ENCODE results near the gene DDX59. TPM values are rescaled to one million over a fixed set of nuclear protein-coding genes. Genes with fewer than 3 reads are reported as not detected.

DDX59 gene
- total and polyA plus RNA-seq, 4 donors = 20.9 to 28.7 (median 23.1) TPM

DNA sequence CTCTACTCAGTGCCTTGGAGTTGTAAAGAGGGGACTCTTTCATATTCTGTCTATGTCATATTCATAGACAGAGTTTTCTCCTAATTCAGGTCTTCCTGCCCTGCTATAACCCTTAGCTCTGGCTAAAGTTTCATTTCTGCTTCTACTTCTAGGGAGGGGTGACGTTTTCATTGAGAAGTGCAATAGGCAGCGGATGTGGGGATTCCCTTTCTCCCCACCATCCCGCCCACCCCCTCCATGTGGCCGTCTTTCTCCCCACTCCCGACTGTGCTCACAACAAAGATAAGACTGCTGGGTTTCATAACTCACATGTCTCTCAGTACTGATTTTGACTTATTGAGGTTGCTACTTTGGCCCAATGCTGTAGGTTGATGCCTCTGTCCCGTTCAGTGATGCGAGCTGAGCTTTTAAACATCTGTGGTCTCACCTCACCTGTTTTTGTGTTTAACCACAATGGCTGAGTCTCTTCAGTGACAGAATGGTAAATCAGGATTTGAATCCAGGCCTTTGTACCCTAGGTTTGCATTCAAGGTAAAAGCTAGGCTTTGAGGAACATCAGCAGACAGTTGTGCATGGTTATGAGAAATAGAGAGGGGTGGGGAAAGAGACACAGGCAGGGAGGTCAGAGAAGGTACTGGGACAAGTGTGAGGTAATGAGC, 41.4 kb downstream of the DDX59 start:
- Histone ChIP-seq H3K4me3 (ENCODE audit: low read length in 2 of 2) (no peak overlapping the region), H3K27me3 (ENCODE audit: control insufficient read depth in 1 of 2, insufficient read depth in 2 of 2, low read length in 1 of 2) (no peaks in the 10 kb centered on the region), H3K4me1 (ENCODE audit: control insufficient read depth in 1 of 2, insufficient read depth in 2 of 2, low read length in 2 of 2) (no peaks in the 10 kb centered on the region), H3K36me3 (ENCODE audit: control insufficient read depth in 1 of 2, insufficient read depth in 2 of 2, low read length in 1 of 2) (no peaks in the 10 kb centered on the region), H3K27ac (ENCODE audit: low read depth in 1 of 2, low read length in 2 of 2) (no peak overlapping the region), H3K9me3 (ENCODE audit: control insufficient read depth, low read length) (no peaks in the 10 kb centered on the region)
- no peak for DNase-seq
- whole genome bisulfite sequencing, 2 donors = 75 to 78% methylated on average over 7 of the region's 7 CpGs
- ATAC-seq (ENCODE audit: low FRiP score) = no peak
- intact Hi-C loops (cut with DNase I) = loop anchor here (10.0 kb wide), 2 partner anchors 206 to 486 kb away; partner anchors contain the start of gene CACNA1S (in 1 of the 2)

DNA sequence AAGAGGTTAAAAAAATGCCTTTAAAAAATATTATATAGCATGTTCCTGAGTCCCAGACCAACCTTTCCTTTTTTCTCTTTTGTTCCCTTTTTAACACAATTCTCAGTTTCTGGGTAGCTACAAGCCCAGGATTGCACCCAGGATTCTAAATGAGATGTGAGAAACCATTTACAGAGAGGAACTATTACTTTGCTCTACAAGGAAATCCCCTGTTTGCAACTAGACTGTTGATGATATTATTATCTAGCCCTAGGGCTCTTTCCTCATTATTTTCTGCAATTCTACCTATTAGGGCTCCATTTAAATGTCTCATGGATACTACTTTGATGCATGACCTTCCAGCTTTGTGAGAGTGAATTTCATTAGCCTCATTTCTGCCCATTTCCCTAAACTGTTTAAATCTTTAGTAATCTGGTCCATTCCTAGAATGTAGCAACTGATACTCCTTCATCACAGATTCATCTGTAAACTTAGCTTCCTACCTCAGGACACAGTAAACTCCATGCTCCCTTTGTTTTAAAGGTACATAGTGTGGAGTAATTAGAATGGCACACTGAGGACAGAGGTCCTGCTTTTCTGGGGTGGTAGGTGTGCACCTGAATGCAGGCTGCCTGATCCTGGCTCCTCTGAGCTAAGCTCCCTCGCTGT, 42.0 kb downstream of the DDX59 start:
- ATAC-seq (ENCODE audit: low FRiP score) (no peak), DNase-seq (no peak)
- no peaks in the 10 kb centered on the region for H3K27me3 ChIP-seq (ENCODE audit: control insufficient read depth in 1 of 2, insufficient read depth in 2 of 2, low read length in 1 of 2)
- H3K9me3 ChIP-seq (ENCODE audit: control insufficient read depth, low read length) = no peaks in the 10 kb centered on the region
- H3K36me3 ChIP-seq (ENCODE audit: control insufficient read depth in 1 of 2, insufficient read depth in 2 of 2, low read length in 1 of 2) = no peaks in the 10 kb centered on the region
- 90 to 92% methylated on average over 1 of the region's 1 CpG for WGBS, 2 donors
- no peaks in the 10 kb centered on the region for H3K4me1 ChIP-seq (ENCODE audit: control insufficient read depth in 1 of 2, insufficient read depth in 2 of 2, low read length in 2 of 2)
- intact Hi-C loops (cut with DNase I) = loop anchor here (10.0 kb wide), 2 partner anchors 207 to 487 kb away; partner anchors contain the start of gene CACNA1S (in 1 of the 2)
- H3K4me3 ChIP-seq (ENCODE audit: low read length in 2 of 2) = no peak overlapping the region
- H3K27ac ChIP-seq (ENCODE audit: low read depth in 1 of 2, low read length in 2 of 2) = no peak overlapping the region

DNA sequence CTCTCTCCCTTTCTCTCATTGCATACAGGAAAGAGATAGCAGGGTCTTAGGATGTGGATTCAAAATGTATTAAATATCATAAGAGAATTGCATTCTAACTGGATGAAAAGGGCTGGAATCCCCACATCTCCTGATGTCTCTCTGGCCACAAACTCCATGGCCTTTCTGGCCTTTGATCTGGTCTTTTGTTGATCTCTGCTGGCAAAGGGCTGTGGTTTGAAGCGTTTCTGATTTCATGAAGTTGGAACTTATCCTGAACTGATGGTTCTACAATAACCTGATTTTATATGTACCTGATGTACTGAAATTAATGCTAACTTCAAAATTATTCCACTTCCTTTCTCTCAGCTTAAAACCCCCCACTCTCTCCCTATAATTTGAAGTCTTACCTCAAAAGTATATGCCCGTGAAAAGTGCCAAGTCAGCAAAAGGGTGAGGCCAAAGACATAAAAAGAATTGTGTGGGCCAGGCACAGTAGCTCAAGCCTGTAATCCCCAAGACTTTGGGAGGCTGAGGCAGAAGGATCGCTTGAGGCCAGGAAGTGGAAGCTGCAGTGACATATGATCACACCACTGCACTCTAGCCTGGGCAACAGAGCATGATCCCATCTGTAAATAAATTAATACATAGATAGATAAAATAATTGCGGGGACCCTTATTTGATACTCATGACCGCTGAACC, 42.7 kb downstream of the DDX59 start:
- intact Hi-C loops (cut with DNase I) = loop anchor here (10.0 kb wide), 2 partner anchors 208 to 488 kb away; partner anchors contain the start of gene CACNA1S (in 1 of the 2)
- no peak for ATAC-seq (ENCODE audit: low FRiP score)
- DNase-seq = no peak
- Histone ChIP-seq H3K4me1 (ENCODE audit: control insufficient read depth in 1 of 2, insufficient read depth in 2 of 2, low read length in 2 of 2) (no peaks in the 10 kb centered on the region), H3K36me3 (ENCODE audit: control insufficient read depth in 1 of 2, insufficient read depth in 2 of 2, low read length in 1 of 2) (no peaks in the 10 kb centered on the region), H3K4me3 (ENCODE audit: low read length in 2 of 2) (no peak overlapping the region), H3K27me3 (ENCODE audit: control insufficient read depth in 1 of 2, insufficient read depth in 2 of 2, low read length in 1 of 2) (no peaks in the 10 kb centered on the region), H3K9me3 (ENCODE audit: control insufficient read depth, low read length) (no peaks in the 10 kb centered on the region), H3K27ac (ENCODE audit: low read depth in 1 of 2, low read length in 2 of 2) (no peak overlapping the region)
- WGBS, 2 donors = 66 to 75% methylated on average over 5 of the region's 5 CpGs

DNA sequence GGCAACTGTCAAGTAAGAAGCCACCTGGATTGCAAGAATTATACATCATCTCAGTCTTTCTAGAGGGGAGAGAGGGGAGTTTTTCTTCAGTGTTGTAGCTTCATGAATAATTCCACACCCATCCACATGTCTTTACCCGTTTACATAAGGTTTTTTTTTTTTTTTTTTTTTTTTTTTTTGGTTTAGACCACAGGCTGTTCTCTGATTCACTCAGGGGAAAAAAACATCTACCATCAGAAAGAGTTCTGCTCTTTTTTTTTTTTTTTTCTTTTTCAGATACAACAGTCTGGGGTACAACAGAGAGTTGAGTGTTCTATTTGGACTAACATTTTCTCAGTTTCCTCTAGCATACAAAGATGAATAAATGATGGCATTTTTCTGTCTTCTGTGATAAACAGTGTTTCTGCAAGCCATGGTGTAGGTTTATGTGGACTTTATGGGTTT, 44.3 kb downstream of the DDX59 start:
- Histone ChIP-seq H3K27me3 (ENCODE audit: control insufficient read depth in 1 of 2, insufficient read depth in 2 of 2, low read length in 1 of 2) (no peaks in the 10 kb centered on the region), H3K4me3 (ENCODE audit: low read length in 2 of 2) (no peak overlapping the region), H3K27ac (ENCODE audit: low read depth in 1 of 2, low read length in 2 of 2) (no peak overlapping the region), H3K36me3 (ENCODE audit: control insufficient read depth in 1 of 2, insufficient read depth in 2 of 2, low read length in 1 of 2) (no peaks in the 10 kb centered on the region), H3K9me3 (ENCODE audit: control insufficient read depth, low read length) (no peaks in the 10 kb centered on the region), H3K4me1 (ENCODE audit: control insufficient read depth in 1 of 2, insufficient read depth in 2 of 2, low read length in 2 of 2) (no peaks in the 10 kb centered on the region)
- DNase-seq = no peak
- intact Hi-C loops (cut with DNase I) = loop anchor here (10.0 kb wide), 2 partner anchors 209 to 489 kb away; partner anchors contain the start of gene CACNA1S (in 1 of the 2)
- 13 to 29% methylated on average over 1 of the region's 1 CpG for WGBS, 2 donors
- no peak for ATAC-seq (ENCODE audit: low FRiP score)

DNA sequence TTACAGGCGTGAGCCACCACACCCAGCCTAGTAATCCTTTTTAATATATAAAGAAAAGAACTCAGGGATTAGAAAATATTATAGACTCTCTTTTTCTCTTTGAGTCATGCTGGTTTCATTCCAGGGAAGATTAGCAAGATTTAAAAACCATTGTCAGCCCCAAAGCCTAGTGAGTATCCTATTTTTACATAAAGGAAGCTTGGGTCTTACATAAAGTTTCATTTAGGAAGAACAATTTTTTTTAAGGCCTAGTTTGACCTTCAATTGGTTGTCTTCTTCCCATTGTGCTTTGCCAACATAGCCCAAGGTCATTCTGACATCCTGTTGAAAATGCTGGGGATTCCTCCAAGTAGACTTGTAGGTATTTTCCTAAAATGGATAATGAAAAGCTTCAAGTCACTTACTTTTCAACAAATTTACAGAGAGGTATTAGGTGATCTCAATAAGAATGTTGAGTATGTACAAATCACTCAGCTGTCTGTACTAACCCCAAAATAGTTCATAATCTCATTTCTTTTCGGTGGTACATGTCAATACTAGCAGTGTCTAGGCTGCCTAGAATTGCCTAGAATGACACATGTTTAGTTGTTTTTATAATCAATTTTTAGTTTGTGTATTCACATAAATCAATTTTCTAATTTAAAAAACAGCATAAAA, 44.9 kb downstream of the DDX59 start:
- 78 to 85% methylated on average over 2 of the region's 2 CpGs for WGBS, 2 donors
- H3K4me1 ChIP-seq (ENCODE audit: control insufficient read depth in 1 of 2, insufficient read depth in 2 of 2, low read length in 2 of 2) = no peaks in the 10 kb centered on the region
- intact Hi-C loops (cut with DNase I) = loop anchor here (5.0 to 10.0 kb wide), 4 partner anchors 42 to 490 kb away; partner anchors contain the start of genes DDX59 (in 2 of the 2), CACNA1S (in 1 of the 2) and CAMSAP2 (in 1 of the 2)
- no peaks in the 10 kb centered on the region for H3K9me3 ChIP-seq (ENCODE audit: control insufficient read depth, low read length)
- DNase-seq = no peak
- no peaks in the 10 kb centered on the region for H3K27me3 ChIP-seq (ENCODE audit: control insufficient read depth in 1 of 2, insufficient read depth in 2 of 2, low read length in 1 of 2)
- no peaks in the 10 kb centered on the region for H3K36me3 ChIP-seq (ENCODE audit: control insufficient read depth in 1 of 2, insufficient read depth in 2 of 2, low read length in 1 of 2)
- ATAC-seq (ENCODE audit: low FRiP score) = no peak
- H3K4me3 ChIP-seq (ENCODE audit: low read length in 2 of 2) = no peak overlapping the region
- H3K27ac ChIP-seq (ENCODE audit: low read depth in 1 of 2, low read length in 2 of 2) = no peak overlapping the region

DNA sequence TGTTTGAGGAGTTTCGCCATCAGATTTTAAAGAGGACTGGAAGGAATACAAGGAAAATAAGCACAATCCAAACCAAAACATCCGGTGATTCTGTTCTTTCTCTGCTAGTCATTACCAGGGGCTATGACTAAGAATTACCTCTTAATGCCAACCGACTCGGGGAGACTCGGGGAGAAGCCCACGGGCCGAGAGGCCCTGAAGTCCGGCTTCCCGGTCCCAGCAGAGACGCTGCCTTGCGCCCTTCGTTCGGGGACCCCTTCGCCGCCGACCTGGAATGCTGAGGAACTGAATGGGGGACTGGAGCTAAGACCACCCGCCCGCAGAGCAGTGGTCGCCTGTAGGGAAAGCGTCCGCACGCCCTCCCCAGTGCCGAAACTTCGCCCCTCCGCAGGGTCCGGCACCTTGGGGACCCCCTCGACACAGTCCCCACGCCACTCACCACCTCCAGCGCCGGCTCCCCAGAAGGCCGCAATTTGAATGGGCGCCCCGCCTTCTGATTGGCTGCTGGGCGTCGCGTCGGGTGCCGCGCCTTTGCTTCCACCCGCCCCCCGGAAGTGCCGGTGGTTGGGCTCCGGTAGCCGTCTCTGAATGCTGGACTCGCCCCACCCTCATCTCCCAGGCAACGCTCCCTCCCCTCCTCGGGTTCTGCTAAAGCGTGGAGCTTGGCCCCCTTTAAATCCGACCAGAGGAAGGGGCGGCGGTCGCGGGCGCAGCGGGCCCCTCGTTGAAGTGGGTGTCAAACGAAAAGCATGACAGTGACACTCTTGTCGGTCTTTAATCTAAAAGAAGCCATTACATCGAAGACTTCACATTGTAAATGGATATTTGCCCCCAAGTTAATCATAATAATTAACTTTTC, 49.2 kb downstream of the DDX59 start, which contains the start of gene KIF14:
Gene KIF14 (minus strand): TSS at position 479 of the 859 bp plus-strand sequence. CDS start 2,028 bp downstream, outside the sequence.
- 0 to 1% methylated on average over 59 of the region's 59 CpGs for WGBS, 2 donors
- Histone ChIP-seq H3K4me1 (ENCODE audit: control insufficient read depth in 1 of 2, insufficient read depth in 2 of 2, low read length in 2 of 2) (no peaks in the 10 kb centered on the region), H3K9me3 (ENCODE audit: control insufficient read depth, low read length) (no peaks in the 10 kb centered on the region), H3K36me3 (ENCODE audit: control insufficient read depth in 1 of 2, insufficient read depth in 2 of 2, low read length in 1 of 2) (no peaks in the 10 kb centered on the region), H3K27me3 (ENCODE audit: control insufficient read depth in 1 of 2, insufficient read depth in 2 of 2, low read length in 1 of 2) (no peaks in the 10 kb centered on the region), H3K27ac (ENCODE audit: low read depth in 1 of 2, low read length in 2 of 2) (no peak within 1 kb of the TSS), H3K4me3 (ENCODE audit: low read length in 2 of 2) (peak within 1 kb of the TSS; percentile 56 to 67)
- peak; percentile 97 to 98 for DNase-seq
- ATAC-seq (ENCODE audit: low FRiP score) = peak; percentile 98
- intact Hi-C loops (cut with DNase I) = loop anchor here (2.0 to 10.0 kb wide), 5 partner anchors 47 to 494 kb away; partner anchors contain the start of genes DDX59 (in 2 of the 2), CACNA1S (in 1 of the 2) and CAMSAP2 (in 1 of the 2)

DNA sequence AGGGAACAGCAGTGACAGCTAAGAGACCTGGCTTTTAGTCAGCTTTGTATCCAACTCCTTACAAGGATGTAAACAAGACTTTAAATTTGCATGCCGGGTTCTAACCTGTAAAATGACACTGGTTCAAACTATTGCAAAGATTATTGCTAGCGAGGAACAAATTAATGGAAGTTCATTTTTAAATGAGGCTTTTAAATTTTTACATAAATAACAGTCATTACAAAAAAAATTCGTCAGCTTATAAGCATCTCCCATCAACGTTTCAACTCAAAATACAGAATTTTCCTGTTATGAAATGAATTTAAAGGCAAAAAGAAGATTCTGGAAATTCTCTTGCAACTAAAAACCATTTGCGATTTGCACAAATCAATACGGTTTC, 49.8 kb downstream of the DDX59 start:
- Histone ChIP-seq H3K27ac (ENCODE audit: low read depth in 1 of 2, low read length in 2 of 2) (no peak overlapping the region), H3K36me3 (ENCODE audit: control insufficient read depth in 1 of 2, insufficient read depth in 2 of 2, low read length in 1 of 2) (no peaks in the 10 kb centered on the region), H3K4me3 (ENCODE audit: low read length in 2 of 2) (peak overlapping the region in 1 of 2 donors; percentile 56), H3K9me3 (ENCODE audit: control insufficient read depth, low read length) (no peaks in the 10 kb centered on the region), H3K4me1 (ENCODE audit: control insufficient read depth in 1 of 2, insufficient read depth in 2 of 2, low read length in 2 of 2) (no peaks in the 10 kb centered on the region), H3K27me3 (ENCODE audit: control insufficient read depth in 1 of 2, insufficient read depth in 2 of 2, low read length in 1 of 2) (no peaks in the 10 kb centered on the region)
- 8 to 10% methylated on average over 6 of the region's 6 CpGs for WGBS, 2 donors
- intact Hi-C loops (cut with DNase I) = loop anchor here (2.0 to 10.0 kb wide), 5 partner anchors 47 to 495 kb away; partner anchors contain the start of genes DDX59 (in 2 of the 2), CACNA1S (in 1 of the 2) and CAMSAP2 (in 1 of the 2)
- no peak for ATAC-seq (ENCODE audit: low FRiP score)
- no peak for DNase-seq

Measured in aorta (tissue), 5 donors.